ENCODE measurements around the gene CCDC93. TPM values are rescaled to one million over a fixed set of nuclear protein-coding genes. Genes with fewer than 3 reads are reported as not detected.

Gene CCDC93
- total RNA-seq, 2 donors from 2014 or later = 33.5 to 37.8 TPM

- H3K4me1 ChIP-seq = no peaks in the 10 kb centered on the region
- H3K9ac ChIP-seq (ENCODE audit: low read depth in 2 of 2, low read length in 2 of 2) = no peak overlapping the region
- H3K4me3 ChIP-seq = no peak overlapping the region
- TF ChIP-seq CTCF (IDR thresholded peaks at IDR 0.05) = no peak
- no peak for DNase-seq
- peaks cover 30% of the 10 kb centered on the region for H3K36me3 ChIP-seq
- intact Hi-C loops (cut with DNase I) = no loop called here
- H3K27me3 ChIP-seq = no peaks in the 10 kb centered on the region
- H3K9me3 ChIP-seq = no peaks in the 10 kb centered on the region
- H3K27ac ChIP-seq = no peak overlapping the region
Observed at GRCh38 chr2:117976581-117976980, 37.3 kb downstream of the CCDC93 start.

GRCh38 chr2:117973498-117974082 is 40.3 kb downstream of the CCDC93 start:
- no peak for TF ChIP-seq CTCF (IDR thresholded peaks at IDR 0.05)
- H3K36me3 ChIP-seq = peaks cover 36% of the 10 kb centered on the region
- no peaks in the 10 kb centered on the region for H3K4me1 ChIP-seq
- no peak overlapping the region for H3K9ac ChIP-seq (ENCODE audit: low read depth in 2 of 2, low read length in 2 of 2)
- no peaks in the 10 kb centered on the region for H3K9me3 ChIP-seq
- no peak overlapping the region for H3K4me3 ChIP-seq
- intact Hi-C loops (cut with DNase I) = no loop called here
- no peaks in the 10 kb centered on the region for H3K27me3 ChIP-seq
- H3K27ac ChIP-seq = no peak overlapping the region
- no peak for DNase-seq

- TF ChIP-seq CTCF (IDR thresholded peaks at IDR 0.05) = no peak
- no peaks in the 10 kb centered on the region for H3K27me3 ChIP-seq
- intact Hi-C loops (cut with DNase I) = no loop called here
- no peaks in the 10 kb centered on the region for H3K9me3 ChIP-seq
- H3K9ac ChIP-seq (ENCODE audit: low read depth in 2 of 2, low read length in 2 of 2) = no peak overlapping the region
- no peak overlapping the region for H3K4me3 ChIP-seq
- no peaks in the 10 kb centered on the region for H3K4me1 ChIP-seq
- no peak overlapping the region for H3K27ac ChIP-seq
- H3K36me3 ChIP-seq = peaks cover 29% of the 10 kb centered on the region
- no peak for DNase-seq
Observed at GRCh38 chr2:117972476-117973123, 41.3 kb downstream of the CCDC93 start.

- no peak for DNase-seq
- H3K4me3 ChIP-seq = no peak overlapping the region
- H3K9ac ChIP-seq (ENCODE audit: low read depth in 2 of 2, low read length in 2 of 2) = no peak overlapping the region
- no peaks in the 10 kb centered on the region for H3K27me3 ChIP-seq
- H3K9me3 ChIP-seq = no peaks in the 10 kb centered on the region
- peaks cover 10% of the 10 kb centered on the region for H3K36me3 ChIP-seq
- intact Hi-C loops (cut with DNase I) = no loop called here
- no peaks in the 10 kb centered on the region for H3K4me1 ChIP-seq
- TF ChIP-seq CTCF (IDR thresholded peaks at IDR 0.05) = no peak
- no peak overlapping the region for H3K27ac ChIP-seq
Observed at GRCh38 chr2:117968722-117969121, 45.1 kb downstream of the CCDC93 start.

GRCh38 chr2:117967977-117968718 is 45.7 kb downstream of the CCDC93 start:
- intact Hi-C loops (cut with DNase I) = no loop called here
- no peak overlapping the region for H3K27ac ChIP-seq
- no peaks in the 10 kb centered on the region for H3K4me1 ChIP-seq
- no peak overlapping the region for H3K9ac ChIP-seq (ENCODE audit: low read depth in 2 of 2, low read length in 2 of 2)
- no peak overlapping the region for H3K4me3 ChIP-seq
- no peaks in the 10 kb centered on the region for H3K27me3 ChIP-seq
- no peak for DNase-seq
- H3K36me3 ChIP-seq = peaks cover 5% of the 10 kb centered on the region
- H3K9me3 ChIP-seq = no peaks in the 10 kb centered on the region
- TF ChIP-seq CTCF (IDR thresholded peaks at IDR 0.05) = no peak

Measured in colonic mucosa (tissue), 4 donors.